Stimulated activated CD8-positive, alpha-beta memory T cell treated with anti-CD3 and anti-CD28 coated beads, Interleukin-4, amount 100 ng/mL, for 1 hour (primary cell): ENCODE measurements around the gene TM9SF2.
A peak's percentile ranks its signal among the peaks of the same experiment; 100 is the strongest.

Experiments
- DNase-seq, 2 donors: peaks; one replicate each; pipeline ENCODE4 v3.0.0-alpha.2; 2020; ENCODE audit warnings: low read depth in 2 of 2, low spot score in 1 of 2

Gene TM9SF2

DNA sequence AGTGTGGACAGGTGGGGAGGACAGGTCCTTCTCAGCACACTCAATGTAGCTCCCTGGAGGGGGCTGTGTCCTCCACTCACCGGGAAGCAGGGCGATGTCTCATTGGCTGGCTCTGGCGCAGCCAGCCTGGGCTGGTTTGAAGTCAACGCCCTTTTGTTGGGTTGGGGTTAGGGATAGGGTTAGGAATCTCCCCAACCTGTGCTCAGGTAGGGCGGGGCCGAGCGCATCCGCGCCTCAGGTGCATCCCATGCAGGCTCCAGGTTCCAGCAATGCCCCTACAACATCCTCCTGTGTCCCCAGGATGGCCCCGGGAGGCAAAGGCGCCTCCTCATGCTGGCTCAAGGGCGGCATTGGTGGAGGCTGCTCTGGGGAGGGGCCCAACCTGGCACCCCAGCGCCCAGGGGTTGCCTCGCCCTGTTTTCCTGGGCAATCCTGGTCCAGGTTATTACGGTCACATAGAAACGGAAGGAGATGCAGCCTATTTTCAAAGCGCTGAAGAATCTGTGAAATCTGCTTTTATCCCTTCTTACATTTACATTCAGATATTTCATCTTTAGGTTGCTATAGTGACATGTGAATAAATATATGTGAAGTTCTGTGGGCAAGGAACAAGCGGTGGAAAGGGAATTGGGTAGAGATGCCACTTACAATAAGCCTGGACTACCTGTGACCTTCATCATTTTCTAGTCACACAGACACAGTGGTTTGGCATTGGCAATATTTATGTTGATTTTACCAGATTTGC lies 74.3 kb downstream of the TM9SF2 start:
- DNase-seq = no peak

DNA sequence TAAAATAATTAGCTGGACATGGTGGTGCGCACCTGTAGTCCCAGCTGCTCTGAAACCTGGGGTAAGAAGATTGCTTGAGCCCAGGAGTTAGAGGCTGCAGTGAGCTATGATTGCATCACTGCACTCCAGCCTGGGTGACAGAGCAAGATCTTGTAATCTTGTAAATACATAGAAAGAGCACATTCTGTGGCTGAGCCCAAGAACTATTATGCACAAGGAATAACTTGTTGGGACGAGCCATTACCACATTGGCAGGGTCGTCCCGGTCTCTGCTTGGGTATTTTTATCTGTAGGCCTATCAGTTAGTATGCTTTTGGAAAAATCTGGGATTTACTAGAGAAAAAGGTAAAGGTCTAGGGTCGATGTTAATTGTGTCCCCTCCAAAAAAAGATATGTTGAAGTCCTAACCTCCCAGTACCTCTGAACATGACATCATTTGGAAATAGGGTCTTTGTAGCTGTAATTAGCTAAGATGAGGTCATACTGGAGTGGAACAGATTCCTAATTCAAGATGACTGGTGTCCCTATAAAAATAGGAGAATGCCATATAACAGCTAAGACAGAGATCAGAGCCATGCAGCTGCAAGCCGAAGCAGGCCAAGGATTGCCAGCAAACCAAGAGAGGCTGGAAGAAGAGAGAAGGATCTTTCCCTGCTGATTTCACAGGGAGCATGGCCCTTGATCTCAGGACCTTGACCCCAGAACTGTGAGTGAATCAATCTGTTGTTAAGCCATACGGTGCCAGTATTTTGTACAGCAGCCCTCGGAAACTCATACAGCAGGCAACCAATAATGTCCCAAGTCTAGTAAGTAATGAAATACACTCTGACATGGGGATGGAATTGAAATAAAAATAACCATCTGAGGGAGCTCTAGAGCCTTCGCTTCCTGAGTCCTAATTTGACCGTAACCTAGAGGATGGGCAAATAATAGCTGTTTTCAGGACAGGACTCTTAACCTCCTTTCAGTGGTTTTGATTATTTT lies 77.0 kb downstream of the TM9SF2 start:
- no peak for DNase-seq

DNA sequence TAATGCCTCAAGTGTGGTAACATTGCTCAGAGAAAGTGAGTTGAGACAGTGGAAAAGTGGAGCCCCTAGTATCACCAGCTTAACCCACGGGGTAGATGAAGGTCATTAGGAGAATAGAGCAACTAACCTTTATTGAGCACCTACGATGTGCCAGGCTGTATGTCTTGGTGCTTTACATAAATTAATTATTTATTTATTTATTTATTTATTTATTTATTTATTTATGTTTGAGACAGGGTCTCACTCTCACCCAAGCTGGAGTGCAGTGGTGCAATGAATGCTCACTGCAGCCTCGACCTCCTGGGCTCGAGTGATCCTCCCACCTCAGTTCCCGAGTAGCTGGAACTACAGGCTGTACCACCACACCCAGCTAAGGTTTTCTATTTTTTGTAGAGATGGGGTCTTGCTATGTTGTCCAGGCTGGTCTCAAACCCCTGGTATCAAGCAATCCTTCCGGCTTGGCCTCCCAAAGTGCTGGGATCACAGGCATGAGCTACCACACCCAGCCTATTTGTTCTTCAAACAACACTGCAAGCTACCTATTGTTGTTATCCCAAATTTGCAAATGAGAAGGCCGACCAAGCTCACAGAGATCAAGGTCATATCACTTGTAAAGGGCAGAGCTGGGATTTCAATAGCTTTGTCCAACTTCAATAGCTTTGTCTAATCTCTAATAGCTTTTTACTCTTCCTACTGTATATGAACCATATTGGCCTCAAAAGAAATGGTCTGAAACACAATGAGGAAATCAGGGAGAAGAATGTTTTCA lies 79.4 kb downstream of the TM9SF2 start:
- no peak for DNase-seq

DNA sequence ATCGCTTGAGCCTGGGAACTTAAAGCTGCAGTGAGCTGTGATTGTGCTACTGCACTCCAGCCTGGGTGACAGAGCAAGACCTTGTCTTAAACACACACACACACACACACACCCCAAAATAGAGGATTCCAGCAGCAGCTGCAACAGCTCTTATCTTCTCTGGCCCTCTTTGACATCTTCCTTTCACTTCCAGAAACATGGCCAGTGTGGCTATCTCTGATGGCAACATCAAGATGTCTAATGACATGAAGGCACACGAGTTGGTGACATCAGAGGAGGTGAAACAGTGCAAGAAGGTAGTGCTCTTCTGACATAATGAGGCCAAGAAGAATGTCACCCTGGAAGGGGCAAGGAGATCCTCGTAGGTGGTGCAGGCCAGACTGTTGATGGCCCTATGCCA lies 81.2 kb downstream of the TM9SF2 start:
- no peak for DNase-seq

DNA sequence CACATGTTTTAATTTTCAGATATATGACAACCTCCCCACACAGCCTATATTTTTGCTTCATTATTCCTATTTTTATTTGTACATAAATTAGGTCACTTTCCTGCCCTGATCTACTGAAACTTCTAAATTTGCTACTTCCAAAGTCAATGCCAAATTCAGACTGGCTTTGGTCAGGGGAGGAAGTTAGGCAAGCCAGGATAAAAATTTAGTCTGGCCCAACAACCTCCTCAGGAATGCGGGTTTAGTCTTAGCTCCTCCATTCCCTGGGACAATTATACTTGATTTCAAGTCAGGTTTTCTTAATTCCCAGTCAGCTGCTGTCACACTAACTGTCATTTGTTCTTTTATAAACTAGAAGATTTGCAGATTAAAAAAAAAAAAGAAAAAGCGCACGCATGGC lies 84.3 kb downstream of the TM9SF2 start:
- no peak for DNase-seq

DNA sequence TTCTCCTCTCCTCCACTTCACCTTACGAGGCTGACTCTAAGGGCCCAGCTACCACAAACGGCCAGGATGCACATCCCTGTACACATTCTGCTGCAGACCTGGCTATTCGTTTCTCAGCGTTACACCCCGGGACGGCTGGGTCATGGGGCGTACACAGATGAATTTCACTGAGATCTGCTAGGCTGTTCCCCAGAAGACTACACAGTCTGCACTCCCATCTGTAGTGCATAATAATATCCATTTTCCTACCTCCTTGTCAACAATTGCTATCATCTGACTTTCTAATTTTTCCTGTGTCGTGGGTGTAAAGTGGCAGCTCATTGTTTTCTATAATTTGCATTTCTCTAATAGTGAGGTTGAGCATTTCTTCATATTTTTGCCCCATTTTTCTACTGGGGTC lies 85.7 kb downstream of the TM9SF2 start:
- DNase-seq = no peak

DNA sequence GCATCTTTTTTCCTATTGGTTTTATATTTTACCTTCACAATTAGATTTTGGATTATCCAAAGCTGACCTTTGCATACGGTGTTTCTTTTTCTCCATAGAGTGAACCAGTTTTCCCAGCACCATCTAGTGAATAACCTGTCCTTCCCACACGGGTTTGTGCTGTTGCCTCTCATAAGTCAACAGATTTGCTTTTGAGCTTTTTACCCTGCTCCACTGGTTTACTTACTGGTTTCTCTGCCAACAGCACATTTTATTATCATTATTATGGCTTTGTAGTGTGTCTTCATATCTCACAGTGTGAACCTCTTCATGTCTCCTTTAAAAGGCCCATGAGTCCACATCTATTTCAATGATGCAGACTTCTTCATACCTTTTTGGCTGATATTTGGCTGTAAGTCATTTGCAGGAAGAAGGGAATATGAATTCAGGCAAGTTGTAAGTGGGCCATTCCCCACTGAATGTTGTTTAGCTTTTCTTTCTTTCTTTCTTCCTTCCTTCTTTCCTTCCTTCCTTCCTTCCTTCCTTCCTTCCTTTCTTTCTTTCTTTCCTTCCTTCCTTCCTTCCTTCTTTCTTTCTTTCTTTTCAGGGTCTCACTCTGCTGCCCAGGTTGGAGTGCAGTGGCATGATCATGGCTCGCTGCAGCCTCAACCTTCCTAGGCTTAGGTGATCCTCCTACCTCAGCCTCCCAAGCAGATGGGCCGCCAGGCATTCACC lies 86.8 kb downstream of the TM9SF2 start:
- no peak for DNase-seq

DNA sequence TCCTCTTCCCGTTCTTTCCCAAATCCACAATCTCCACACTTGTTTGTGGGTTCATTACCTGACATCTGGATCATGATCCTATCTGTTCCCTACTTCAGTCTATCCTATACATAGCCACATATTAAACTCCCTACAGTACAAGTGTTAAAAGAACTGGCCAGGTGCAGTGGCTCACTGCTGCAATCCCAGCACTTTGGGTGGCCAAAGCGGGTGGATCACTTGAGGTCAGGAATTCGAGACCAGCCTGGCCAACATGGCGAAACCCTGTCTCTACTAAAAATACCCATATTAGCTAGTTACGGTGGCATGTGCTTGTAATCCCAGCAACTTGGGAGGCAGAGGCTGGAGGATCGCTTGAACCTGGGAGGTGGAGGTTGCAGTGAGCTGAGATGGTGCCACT lies 88.3 kb downstream of the TM9SF2 start:
- DNase-seq = no peak

DNA sequence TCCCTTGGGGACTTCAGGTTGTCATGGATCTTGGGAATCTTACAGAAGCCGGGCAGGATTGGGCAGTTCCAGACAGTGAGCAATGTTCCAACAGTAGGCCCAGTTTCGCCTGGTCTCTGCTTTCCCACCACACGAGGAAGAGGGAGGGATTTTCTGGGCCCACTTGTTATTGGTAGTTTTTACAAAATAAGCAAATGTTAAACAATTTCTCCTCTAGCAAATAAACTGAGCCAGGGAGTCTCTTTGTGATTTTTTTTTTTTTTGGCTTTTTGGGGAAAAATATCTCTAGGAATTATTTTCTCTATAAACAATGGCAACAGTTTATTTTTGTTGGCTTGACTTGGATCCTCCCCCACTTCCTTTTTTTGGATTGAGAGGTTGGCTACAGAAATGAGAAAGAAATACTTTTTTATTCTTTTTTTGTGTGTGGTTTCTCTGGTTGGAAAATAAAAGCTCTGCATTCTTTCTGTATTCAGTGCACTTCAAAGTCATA lies 89.3 kb downstream of the TM9SF2 start:
- DNase-seq = no peak

DNA sequence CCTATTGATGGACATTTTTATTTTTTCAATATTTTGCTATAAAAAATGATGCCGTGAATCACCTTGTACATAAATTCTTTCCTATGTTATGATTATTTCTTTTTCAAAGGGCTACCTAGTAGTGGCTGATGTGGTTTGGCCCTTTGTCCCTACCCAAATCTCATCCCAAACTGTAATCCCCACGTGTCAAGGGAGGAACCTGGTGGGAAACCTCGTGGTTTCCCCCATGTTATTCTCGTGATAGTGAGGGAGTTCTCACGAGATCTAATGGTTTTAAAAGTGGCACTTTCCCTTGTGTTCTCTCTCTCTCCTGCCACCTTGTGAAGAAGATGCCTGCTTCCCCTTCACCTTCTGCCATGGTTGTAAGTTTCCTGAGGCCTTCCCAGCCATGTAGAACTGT lies 94.9 kb downstream of the TM9SF2 start:
- no peak for DNase-seq

DNA sequence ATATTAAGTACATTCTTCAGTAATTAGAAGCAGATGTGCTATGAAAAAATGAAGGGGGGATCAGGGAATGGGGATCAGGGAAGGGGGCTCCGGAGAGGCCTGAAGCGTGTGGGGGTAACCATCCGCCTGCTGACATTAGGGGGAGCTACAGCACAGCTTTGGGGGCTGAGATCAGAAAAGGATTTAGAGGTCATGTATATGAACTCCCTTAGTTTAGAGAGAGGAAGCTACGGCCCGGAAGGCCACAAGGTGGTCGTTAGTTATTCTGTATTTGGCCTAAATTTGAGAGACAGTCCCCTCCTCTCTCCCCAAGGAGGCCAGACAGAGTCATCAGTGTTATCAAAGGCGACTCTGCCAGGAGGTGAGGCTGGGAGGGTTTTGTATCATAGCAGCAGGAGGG lies 99.0 kb downstream of the TM9SF2 start:
- no peak for DNase-seq

DNA sequence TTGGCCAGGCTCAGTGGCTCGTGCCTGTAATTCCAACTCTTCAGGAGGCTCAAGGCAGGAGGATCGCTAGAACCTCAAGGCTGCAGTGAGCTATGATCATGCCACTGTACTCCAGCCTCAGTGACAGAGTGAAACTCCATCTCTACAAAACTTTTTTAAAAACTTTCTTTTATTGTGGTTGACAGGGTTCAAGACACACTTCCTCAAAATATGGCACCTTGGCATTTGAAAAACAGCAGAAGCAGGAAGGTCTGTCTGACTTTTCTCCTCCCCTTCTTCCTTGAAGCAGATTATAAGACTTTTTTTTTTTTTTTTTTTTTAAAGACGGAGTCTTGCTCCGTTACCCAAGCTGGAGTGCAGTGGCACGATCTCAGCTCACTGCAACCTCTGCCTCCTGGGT lies 100.3 kb downstream of the TM9SF2 start:
- DNase-seq = no peak

DNA sequence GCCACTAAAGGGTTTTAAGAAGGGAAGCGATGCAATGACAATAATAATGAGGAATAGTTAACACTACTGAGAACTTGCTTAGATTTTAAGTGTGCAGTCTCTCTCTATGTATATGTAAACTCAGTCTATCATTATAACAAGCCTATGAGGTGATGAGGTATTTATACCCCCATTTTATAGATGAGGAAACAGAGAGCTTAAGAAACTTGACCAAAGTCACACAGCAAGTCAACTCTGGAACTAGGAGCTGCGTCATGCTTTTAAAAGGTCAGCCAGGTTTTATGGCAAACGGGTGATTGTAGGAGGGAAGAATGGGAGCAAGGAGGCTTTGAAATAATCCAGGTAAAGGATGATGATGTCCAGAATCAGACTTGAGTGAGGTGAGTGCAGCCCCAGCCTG lies 103.4 kb downstream of the TM9SF2 start:
- no peak for DNase-seq

DNA sequence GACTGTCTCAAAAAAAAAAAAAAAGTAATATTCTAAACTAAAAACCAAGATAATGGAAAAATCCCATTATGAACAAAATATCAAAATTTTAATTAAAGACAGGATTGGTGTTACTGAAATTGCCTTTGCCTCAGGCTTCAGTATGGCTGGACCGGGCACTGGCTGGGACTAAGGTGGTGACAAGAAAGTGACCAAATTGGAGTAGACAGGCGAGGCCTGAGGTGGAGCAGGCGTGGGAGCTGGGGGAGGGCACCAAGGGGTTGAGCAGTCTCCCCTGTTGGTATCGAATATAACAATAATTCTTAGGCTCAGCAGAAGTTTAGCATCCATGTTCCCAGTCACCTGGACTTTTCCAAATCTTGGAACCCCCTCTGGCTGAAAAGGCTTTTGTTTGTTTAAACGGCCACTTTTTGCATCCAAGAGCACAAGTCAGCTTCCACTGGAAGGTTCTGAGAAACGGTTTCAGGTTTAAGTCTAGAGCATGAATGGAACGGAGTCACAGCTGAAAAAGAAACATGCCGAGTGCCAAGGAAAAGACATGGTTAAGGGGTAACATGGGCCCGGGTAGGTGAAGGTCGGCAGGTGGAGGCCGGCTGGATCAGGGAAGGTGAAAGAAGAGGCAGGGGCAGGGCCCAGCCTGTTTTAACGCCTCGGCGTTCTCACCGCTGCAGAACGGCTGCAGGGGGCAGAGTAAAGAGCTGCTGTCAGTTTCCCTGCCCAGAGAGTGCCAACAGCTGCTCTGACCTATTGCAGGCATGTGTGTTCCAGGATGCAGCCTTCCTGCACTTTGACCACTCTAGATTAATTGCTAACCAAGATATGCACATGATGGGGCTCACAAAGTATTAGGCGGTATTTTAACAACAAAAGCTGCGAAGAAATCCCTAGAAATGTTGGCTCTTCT lies 104.4 kb downstream of the TM9SF2 start:
- DNase-seq = peak; percentile 7 to 9

DNA sequence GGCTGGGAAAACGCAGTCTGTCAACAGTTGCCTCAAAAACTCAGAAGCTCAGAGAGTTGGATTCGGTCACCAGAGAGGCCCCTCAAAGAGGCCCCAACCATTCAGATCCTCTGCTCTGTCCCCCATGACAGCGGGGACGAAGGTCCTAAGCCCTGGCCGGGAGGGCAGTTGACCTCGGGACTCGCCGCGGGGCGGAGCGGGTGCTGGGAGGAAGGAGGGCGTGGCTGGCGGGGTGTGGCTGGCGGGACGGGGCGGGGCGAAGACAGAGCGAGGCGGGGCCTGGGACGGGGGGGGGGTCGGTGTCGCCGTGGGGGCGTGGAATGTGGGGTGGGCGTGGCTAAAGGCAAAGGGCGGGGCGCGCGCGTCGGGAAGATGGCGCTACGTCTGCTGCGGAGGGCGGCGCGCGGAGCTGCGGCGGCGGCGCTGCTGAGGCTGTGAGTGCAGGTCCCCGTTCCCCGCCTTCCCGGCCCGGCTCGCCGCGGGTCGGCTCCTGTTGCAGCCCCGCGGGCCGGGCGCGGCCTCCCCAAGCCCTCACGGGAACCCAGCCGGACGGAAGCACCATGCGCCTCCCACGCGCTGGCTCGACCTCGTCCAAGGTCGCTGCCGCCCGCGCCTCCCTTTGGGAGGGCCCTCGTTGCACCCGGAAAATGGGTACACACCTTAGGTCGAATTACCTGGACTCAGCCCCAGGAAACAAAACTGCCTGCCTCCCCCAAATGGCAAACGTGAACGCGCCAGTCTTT lies 105.2 kb downstream of the TM9SF2 start, which contains the start of gene CLYBL:
CLYBL (plus strand) TSS at position 367 of the 743 bp plus-strand sequence.
- peak; percentile 84 to 86 for DNase-seq

DNA sequence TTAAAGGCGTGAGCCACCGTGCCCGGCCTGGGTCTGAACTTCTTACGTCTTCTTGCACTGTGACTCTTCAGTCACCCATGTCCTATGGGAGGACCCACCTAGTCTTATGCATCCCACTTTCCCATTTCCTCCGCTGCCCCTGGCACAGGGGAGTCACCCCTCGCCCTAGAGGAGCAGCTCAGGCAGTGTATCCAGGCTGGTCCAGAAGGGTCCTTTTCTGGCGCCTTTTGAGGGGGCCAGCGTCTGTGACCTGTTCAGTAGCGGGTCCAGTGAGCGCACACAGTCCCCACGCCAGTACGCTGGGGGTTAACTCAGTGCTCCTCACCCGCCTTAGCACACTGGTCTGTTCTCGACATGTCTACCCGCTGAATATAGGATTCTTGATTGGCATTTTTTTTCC lies 107.1 kb downstream of the TM9SF2 start:
- no peak for DNase-seq

DNA sequence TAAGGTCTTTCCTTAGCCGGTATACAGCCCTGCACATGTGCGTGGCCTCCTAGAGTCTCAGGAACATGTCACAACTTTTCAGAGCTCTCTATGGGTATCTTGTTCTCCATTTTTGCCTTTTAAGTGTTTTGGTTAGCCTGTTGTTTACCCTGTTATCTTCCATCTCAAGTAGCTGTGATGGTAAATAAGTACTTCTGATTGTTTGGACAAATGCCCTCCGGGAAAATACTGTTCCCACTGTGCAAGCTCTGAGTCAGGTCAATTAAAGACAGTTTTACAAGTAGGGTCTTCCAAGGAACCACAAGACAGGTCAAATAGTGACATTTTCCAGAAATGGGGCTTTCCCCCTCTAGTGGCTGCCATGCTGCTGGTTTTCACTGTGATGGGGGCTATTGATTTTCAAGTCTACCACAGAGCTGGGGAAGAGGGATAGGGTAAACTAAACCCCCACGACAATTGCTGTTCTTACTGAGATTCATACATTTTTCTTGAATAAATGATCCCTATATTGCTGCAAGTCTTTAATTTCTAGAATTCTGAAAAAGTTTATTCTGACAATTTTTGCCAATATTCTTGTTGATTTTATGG lies 109.5 kb downstream of the TM9SF2 start:
- DNase-seq = no peak
